ENCODE data around the gene SH3GLB2.

The SH3GLB2 gene

GRCh38 chr9:129010267-129010975, 17.7 kb downstream of the SH3GLB2 start:
- TF ChIP-seq, protein P1, sequence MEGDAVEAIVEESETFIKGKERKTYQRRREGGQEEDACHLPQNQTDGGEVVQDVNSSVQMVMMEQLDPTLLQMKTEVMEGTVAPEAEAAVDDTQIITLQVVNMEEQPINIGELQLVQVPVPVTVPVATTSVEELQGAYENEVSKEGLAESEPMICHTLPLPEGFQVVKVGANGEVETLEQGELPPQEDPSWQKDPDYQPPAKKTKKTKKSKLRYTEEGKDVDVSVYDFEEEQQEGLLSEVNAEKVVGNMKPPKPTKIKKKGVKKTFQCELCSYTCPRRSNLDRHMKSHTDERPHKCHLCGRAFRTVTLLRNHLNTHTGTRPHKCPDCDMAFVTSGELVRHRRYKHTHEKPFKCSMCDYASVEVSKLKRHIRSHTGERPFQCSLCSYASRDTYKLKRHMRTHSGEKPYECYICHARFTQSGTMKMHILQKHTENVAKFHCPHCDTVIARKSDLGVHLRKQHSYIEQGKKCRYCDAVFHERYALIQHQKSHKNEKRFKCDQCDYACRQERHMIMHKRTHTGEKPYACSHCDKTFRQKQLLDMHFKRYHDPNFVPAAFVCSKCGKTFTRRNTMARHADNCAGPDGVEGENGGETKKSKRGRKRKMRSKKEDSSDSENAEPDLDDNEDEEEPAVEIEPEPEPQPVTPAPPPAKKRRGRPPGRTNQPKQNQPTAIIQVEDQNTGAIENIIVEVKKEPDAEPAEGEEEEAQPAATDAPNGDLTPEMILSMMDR (conservative IDR thresholded peaks at IDR 0.05; ENCODE audit: low read depth, low read length): no peak
- no peak overlapping the region for H3K4me3 ChIP-seq (ENCODE audit: low read length)
- no peak for DNase-seq (ENCODE audit: low read depth)

- TF ChIP-seq, protein P1 (conservative IDR thresholded peaks at IDR 0.05; ENCODE audit: low read depth, low read length): no peak
- no peak overlapping the region for H3K4me3 ChIP-seq (ENCODE audit: low read length)
- no peak for DNase-seq (ENCODE audit: low read depth)
These were observed 18.5 kb downstream of the SH3GLB2 start for GRCh38 chr9:129009584-129010141.

- no peak overlapping the region for H3K4me3 ChIP-seq (ENCODE audit: low read length)
- TF ChIP-seq, protein P1 (conservative IDR thresholded peaks at IDR 0.05; ENCODE audit: low read depth, low read length): no peak
- no peak for DNase-seq (ENCODE audit: low read depth)
These were observed 19.0 kb downstream of the SH3GLB2 start for GRCh38 chr9:129008986-129009583.

DNA sequence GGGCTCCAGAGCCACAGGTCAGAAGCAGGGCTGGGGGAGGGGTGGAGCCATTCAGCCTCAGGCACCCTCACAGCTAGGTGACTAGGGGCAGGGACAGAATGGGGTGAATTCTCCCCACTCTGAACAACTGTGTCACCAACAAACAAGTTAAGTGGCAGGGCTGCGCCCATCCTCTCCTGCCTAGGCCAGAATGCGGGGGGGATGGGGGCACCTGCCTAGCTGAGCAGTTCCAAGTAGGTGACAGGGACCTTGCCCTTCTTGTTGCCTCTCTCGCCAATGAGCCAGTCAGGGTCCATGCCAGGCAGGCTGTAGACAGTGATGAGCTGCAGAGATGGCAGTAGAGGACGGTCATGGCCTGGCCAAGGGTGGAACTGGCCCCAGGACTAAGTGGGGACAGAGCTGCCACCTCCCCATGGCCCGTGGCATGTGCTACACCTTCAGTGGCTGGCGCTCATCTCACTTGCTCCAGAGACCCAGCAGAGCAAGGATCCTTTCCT, 19.6 kb downstream of the SH3GLB2 start:
- no peak overlapping the region for H3K4me3 ChIP-seq (ENCODE audit: low read length)

DNA sequence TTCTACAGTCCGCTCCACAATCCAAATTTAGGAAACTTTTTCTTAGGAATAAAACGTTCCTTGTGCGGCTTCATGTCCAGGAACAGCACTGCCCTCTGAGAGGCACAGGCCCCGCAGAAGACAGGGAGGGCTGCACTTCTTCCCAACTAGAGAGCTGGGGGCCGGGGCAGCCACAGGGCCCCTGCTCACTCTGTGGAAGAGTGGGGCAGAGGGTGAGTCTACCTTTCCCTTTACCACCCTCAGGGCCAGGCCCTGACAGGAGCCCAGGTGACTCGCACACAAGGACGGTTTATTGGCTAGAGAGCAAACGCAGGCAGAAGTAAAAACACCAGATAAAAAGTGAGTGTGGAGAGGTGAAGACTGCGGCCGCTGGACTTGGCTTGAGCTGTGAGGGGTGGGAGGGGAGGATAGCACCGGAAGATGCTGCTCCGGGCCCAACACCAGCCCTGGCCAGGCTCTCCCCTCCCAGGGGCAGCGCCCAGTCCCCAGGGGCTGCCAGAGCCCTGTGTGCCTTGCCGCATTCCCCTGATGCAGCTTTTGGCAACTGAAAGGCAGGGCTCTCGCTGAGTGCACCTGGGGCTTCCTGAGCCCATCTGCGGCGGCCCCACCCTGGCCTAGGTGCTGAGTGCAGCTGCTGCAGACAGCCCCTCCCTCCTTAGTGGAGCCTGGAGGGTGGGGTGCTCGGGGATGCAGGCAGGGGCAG, 20.2 kb downstream of the SH3GLB2 start:
- no peak for DNase-seq (ENCODE audit: low read depth)
- TF ChIP-seq, protein P1 (conservative IDR thresholded peaks at IDR 0.05; ENCODE audit: low read depth, low read length): no peak
- no peak overlapping the region for H3K4me3 ChIP-seq (ENCODE audit: low read length)

More for the DNA sequence above, 19.6 kb downstream of the SH3GLB2 start:
- TF ChIP-seq, protein P1 (conservative IDR thresholded peaks at IDR 0.05; ENCODE audit: low read depth, low read length): no peak
- DNase-seq (ENCODE audit: low read depth): no peak

DNA sequence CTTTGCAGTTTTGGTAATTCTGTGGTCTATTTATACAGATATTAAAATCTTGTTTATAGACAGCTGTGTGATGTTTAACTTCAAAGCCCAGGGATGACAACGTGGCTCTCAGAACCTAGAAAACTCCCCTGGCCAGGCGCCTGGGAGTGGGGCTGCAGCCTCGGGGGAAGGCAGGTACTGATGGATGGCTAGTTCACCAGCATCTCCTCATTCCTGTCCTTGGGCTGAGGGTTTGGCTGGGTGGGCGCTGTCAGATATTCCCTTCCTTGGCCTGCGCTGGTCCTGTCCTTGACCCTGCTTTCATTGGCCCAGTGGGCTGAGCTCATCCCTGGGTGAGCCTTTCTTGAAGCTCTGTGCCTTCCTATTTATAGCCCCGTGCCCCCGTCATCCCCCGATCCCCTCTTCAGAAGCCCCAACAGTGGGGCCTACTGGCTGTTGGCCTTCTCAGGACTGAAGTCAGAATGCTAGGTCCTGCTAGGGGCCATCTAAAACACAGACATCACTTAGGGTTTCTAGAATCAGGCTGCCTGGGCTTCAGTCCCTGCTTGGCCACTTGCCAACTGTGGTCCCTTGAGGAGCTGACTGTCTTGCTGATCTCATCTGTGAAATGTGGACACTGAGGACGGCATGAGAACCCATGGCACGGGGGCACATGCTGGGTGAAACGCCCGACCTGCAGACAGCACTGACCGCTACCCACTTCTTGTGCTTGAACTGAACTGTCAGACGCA, 20.9 kb downstream of the SH3GLB2 start:
- TF ChIP-seq, protein P1 (conservative IDR thresholded peaks at IDR 0.05; ENCODE audit: low read depth, low read length): no peak
- DNase-seq (ENCODE audit: low read depth): no peak
- H3K4me3 ChIP-seq (ENCODE audit: low read length): no peak overlapping the region

All from retinal pigment epithelial cell (primary cell).